GM08714 (cell line): ENCODE data around the gene ITGA3.
A peak's percentile ranks its signal among the peaks of the same experiment; 100 is the strongest.

ENCODE experiments used
- H3K4me3 ChIP-seq: fragments of 200-500 bp; sonication (Bioruptor generic); 2 replicates; pipeline ENCODE4 v1.5.1; 2014; ENCODE audit warnings: mild to moderate bottlenecking, low read length, inconsistent platforms
- ZNF274 ChIP-seq: IDR thresholded peaks from 2 replicates; pipeline ENCODE4 v1.6.1; 2012; ENCODE audit warnings: mild to moderate bottlenecking, low read depth, low read length

ITGA3 gene

DNA sequence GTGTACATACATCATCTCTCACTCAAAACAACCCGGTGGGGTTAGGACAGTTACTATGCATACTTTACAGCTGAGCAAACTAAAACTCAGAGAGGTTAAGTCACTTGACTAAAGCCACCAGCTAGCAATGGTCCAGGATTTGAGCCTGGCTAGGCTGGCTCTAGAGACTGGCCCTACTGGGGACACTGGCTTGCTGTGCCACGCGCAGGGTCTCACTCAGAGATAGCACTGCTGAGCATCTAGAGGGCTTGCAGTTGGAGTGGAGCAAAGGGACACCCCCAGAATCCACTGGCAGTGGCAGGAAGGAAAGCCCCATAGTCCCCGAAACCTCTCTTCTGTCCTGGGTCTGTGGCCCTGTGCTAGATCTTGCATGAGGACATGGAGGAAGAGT, 62.9 kb downstream of the ITGA3 start:
- H3K4me3 ChIP-seq = no peak overlapping the region
- TF ChIP-seq ZNF274 = no peak

DNA sequence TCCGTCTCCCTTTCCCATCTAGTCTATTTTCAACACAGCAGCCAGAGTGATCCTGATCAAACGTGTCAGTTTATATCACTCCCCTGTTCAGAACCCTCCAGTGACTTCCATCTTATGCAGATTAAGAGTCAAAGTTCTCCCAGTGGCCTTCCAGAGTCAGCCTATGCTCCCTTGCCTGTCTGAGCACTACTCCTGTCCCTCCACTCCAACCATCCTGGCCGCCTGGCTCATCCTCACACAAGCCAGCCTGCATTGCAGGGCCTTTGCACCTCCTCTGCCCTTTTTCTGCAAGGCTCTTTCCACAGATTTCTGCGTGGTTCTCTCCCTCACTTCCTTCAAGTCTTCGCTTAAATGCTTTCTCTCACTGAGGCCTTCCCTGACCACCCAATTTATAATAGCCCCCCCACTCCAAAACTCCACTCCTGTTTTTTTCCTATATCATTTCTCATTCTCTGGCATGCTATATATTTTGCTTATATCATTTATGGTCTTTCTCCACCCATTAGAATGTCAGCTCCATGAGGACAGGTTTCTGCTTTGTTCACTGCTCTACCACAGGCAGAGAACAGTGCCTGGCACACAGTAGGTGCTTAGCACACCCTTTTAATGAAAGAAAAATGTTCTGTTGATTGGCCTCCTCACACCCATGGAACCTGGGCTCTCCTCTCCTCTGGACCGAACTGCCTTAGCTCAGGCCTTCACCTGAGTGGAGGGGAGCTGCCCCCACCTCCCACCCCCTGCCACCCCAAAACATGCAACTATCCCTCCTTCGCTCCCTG, 64.8 kb downstream of the ITGA3 start:
- no peak overlapping the region for H3K4me3 ChIP-seq
- TF ChIP-seq ZNF274 = no peak

DNA sequence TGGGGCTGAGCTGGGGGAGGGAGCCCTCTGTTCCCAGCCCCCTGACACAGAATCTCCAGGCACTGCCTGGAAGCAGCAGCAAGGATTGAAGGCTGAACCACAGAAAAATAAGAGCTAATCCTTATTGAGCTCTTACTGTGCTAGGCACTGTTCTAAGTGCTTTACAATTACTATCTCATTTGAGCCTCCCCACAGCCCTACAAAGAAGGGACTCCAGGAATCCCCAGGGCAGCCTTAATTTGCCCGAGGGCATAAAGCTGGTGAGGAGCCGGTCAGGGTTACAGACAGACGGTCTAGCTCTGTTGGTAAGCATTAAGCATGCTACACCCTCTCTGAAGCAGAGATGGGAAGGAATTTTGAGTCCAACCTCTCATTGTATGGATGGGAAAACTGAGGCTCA, 67.0 kb downstream of the ITGA3 start:
- no peak for TF ChIP-seq ZNF274
- no peak overlapping the region for H3K4me3 ChIP-seq

DNA sequence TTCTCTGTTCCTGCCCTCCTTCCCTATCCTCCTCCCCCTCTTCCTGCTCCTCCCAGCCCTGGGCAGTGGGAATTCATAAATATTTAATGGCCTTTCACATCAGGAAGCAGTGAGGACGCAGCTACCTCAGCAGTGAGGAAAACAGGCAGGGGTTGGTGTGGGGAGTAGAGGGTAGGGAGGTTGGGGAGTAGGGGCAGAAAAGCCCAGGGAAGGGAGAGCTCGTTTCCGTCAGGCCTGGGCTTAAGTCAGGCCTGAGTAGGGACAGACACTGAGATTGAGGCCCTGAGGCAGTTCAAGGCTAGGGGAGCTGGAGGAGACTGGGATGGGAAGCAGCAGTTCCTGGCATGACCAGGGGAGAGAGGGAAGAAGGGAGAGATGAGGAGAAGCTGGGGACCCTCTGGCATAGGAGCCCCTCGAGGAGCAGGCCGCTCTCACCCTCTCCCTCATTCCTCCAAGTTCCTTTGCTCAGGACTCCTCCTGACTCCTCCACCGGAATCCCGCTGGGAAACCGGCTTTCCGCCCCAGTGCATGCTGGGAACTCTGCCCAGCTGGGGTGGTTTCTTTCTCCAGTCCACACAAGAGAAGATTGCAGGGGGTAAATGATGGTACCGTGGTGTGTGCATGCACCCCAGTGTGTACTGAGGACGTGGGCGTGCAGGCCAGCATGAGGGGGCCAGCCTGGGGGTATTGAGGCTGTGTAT, 67.9 kb downstream of the ITGA3 start:
- H3K4me3 ChIP-seq = no peak overlapping the region
- TF ChIP-seq ZNF274 = no peak

DNA sequence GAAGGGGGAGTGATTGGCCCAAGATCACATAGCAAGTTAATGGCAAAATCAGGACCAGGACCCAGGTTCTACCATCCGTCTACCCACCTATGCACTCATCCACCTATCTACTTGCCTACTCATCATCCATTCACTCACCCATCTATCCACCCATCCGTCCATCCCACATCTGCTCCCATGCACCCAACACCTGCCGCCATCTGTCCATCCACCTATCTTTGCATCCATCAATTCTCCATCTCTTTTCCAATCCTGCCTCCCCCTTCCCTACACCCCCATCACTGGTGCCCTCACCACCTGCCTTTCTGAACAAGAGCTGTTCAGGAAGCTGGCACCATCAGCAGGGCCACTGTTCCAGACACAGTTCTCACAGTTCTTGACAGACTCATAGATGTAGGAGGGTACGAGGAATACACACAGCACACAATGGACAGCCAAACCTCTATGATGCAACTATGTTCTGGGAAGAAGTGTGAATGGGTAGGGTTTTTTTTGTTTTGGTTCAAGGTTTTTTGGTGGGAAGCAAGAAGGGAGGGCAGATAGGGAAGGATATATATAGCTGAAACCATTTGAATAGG, 69.6 kb downstream of the ITGA3 start:
- no peak for TF ChIP-seq ZNF274
- no peak overlapping the region for H3K4me3 ChIP-seq

DNA sequence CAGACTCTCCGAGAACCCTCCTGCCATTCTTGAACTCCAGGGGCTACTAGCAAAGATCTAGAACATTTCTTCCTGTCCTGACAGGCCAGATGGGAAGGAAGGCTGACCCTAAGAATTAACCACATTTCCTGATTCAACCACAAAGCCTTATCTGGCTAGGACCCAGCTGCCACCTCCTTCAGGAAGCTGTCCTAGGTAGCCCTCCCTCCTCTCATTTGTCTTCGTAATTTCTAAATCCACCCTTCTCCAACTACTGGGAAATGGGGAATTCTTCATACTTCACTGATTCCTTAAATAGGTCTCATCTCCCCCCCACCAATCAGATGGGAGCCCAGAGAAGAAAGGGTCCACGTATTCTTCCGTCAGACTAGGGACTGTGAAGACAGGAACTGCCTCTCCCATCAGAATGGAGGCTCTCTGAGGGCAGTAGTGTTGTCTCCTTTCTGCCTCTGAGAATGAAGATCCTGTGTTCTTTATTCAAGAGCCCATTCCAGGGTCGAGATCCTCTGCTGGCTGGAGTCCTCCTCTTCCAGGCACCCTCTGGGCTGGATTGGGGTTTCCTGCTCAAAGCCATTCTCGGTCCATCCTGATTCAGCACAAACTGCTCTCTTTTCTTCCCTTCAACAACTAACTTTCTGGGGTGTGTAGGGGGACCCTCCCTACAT, 71.9 kb downstream of the ITGA3 start:
- H3K4me3 ChIP-seq = no peak overlapping the region
- TF ChIP-seq ZNF274 = no peak

GRCh38 chr17:50128441-50129352, 72.8 kb downstream of the ITGA3 start:
- no peak for TF ChIP-seq ZNF274
- H3K4me3 ChIP-seq = no peak overlapping the region

DNA sequence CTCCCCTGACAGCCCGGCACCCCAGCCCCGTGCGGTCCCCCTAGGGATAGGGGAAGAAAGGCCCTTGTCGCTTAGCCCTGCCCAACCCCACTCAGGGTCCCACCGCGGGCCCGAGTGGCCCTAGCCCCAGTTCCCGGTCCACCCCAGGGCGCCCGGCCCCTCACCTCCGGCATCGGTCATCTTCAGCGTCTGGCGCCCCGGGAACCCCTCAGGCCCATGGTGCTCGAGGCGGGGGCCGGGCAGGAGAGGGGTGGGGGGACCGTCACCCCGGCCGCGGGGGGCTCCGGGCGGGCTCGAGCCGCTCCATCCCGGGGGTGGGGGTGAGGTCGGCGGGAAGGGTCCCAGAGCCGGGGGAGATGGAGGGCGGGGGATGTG, 73.4 kb downstream of the ITGA3 start:
- H3K4me3 ChIP-seq = peak overlapping the region; percentile 20; the same call in 1 of the 2 replicates
- TF ChIP-seq ZNF274 = no peak

- H3K4me3 ChIP-seq = peak within 1 kb of the TSS; percentile 42; the same call in 1 of the 2 replicates
Observed at GRCh38 chr17:50129728-50130558, 74.0 kb downstream of the ITGA3 start, which contains the start of gene SAMD14. Gene SAMD14, minus strand, starts transcription at chr17:50130160. Its CDS starts 5,201 bp downstream, at chr17:50124959.

GRCh38 chr17:50130559-50131305, 74.8 kb downstream of the ITGA3 start:
- H3K4me3 ChIP-seq = no peak overlapping the region

More at GRCh38 chr17:50129728-50130558, 74.0 kb downstream of the ITGA3 start, which contains the start of gene SAMD14:
- no peak for TF ChIP-seq ZNF274

DNA sequence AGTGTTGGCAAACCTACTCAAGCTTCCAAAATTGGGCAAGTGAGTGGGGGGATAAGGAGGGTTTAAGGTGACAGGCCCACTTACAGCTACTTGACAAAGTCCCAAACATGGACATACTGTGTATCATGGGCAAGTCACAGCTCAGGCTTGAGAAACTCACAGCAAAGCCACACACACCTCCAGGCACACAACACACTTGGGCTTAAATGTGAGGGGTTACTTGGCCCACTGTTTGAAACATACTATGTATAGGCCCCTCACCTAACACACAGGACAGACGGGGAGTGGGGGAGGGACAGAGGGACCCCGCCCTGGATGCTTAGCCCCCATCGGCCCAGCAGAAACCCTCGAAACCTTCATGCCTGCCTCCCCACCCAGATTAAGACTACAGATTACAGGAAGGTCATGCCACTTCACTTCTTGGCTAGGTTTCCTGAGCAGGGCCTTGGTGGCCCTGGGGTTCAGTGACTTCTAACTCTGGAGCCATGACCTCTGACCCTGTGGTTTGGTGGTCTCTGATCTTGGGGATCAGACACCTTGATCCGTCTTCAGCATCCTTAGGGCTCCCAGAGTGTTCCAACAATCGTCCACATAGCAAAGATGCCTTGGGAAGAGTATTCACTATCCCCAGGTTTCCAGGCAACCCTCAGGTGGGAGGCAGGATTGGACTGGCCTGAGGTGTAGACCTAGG, 76.3 kb downstream of the ITGA3 start:
- H3K4me3 ChIP-seq = no peak overlapping the region
- no peak for TF ChIP-seq ZNF274

More at GRCh38 chr17:50130559-50131305, 74.8 kb downstream of the ITGA3 start:
- TF ChIP-seq ZNF274 = no peak
